Hepatic stellate cell (primary cell): ENCODE results near the gene CEP131.

ENCODE experiments used
- DNase-seq: peaks from one replicate; pipeline ENCODE4 v3.0.0; 2011; ENCODE audit warnings: low spot score

The CEP131 gene

DNA sequence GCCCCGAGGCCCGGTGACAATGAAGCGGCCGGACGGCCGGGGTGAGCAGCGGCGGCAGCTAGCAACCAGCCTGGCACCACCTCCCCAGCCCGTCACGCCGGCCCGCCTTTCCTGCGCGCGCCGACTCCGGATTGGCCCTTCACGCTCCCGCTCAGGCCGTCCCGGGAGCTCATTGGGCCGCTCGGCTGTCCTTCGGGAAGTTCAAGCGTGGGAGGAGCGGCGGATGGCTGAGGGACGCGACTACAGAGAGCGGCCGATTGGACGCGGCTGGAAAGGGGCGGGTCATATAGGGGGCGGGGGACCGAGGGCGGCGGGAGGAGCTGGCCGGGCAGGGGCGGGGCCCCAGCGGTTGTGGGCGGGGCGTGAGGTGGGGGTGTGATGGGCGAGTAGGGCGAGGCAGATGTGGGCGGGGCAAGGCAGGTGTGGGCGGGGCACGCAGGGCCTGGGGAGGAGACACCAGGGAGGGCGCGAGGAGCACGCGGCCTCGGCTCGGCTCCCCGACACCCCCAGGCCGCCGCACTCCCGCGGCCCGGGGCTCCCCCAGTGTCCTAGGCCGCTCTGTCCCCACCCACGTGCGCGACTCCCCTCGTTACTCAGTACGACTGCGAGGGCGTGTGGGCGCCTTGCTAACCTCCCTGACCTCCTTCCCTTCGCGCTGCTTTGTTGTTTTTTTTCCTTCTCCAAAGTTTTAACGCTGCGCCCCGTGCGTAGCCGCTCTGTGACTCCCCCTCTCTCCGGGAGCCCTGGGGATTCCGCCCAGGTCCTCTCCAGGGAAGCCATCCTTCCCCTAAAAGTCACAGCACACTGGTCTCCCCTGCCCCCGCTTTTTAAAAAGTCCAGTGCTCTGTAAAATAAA, at the start of gene CEP131:
Gene CEP131 (minus strand): TSS at position 60 of the 856 bp plus-strand sequence. CDS start 2,909 bp downstream, outside the sequence.
- DNase-seq, result peak; percentile 100

DNA sequence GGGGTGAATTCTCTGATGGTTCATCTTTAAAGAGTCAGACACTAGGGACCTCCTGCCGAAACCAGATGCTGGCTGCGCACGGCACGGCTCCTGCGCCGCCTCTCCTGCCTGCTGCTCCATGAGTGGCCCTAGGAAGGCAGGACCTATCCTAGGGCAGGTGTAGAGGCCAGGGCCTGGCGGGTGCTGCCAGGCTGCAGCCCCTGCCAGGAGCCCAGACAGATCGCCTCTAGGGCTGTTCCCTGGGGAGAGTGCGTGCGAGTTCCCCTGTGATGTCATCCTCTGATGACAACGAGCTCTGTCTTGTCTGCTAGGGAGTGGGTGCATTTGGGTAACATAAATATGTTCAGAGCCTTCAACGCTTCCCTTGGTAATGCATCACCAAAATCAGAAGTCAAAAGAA, 48.5 kb upstream of the CEP131 start:
- DNase-seq, result no peak

DNA sequence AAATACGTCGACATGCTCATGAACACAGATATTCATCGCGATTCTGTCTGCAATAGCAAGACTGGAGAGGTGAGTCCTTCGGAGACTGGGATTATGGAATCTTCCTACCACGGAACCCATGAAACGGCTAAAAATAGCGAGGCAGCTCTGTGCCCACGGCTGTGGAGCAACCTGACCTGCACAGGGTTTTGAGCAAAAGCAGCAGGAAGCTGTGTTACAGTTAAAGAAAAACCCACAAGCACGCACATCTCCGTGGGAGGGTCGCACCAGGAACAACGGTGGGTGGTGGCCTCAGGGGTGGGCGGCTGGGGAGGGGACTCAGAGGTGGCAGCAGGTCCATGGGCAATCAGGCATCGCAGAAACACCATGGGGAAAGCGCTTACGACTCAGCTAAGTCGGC, 47.5 kb upstream of the CEP131 start:
- DNase-seq, result no peak

DNA sequence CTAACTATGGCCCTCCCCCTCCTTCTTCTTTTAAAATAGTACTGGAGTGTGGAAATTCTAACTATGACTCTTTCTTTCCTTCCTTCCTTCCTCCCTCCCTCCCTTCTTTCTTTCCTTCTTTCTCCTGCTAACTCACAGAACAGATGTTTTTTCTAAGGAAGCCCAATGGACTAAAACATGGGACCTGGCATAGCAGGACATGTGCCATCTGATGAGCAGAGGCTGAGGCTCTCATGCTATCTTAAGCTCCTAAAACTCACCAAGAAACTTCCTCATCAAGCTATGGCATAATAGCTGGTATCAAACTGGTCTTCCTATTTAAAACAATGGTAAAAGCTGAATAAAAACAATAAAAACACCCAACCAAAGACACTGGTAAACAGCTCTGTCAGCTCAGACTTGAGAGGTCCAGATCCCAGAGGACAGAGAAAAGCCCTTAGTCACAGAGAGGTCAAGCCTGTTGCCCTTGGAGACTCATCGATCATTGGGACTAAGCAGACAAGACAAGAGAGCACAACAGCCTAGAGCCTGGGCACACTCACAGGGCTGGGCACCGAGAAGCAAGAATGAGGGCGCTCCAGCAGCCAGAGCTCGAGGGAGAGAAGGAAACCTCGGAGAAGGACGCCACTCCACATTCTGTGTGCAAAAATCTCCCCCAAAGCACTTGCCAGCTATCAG, 44.8 kb upstream of the CEP131 start:
- no peak for DNase-seq

DNA sequence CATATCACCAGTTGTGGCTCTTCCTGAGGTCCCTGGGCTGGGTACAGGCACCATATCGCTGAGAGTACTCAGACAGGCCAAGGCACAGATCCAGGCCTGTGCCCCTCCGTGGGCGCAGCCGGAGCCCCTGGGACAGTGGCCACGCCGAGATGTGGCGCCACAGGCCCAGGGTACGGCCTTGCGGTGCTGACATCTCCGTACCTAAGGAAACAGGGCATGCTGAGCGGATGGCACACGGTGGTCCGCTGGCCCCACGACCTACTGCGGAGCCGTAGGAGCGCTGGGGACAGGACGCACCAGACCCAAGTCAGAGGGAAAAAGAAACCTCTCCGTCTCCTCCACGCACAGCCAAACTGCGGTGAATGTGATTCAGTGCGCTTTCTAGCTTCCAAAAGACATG, 42.8 kb upstream of the CEP131 start:
- no peak for DNase-seq

DNA sequence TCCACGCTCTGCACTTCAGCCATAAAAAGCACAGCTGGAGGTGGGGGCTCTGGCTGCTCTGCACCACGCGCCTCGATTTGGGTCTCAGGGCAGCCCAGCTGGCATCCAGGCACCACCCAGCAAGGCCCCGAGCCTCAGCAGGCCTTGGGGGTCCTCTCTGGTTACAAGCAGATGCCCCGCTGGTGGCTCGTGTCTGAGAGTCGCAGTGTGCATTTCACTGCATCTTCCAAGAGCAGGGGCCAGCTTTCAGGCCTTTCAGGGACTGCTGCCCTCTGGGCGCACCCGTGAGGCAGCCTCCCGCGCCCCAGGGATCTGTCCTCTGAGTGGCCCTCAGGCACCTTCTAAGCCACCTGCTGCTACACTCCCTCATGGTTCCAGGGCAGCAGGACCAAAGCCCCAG, 41.9 kb upstream of the CEP131 start:
- DNase-seq, result no peak

DNA sequence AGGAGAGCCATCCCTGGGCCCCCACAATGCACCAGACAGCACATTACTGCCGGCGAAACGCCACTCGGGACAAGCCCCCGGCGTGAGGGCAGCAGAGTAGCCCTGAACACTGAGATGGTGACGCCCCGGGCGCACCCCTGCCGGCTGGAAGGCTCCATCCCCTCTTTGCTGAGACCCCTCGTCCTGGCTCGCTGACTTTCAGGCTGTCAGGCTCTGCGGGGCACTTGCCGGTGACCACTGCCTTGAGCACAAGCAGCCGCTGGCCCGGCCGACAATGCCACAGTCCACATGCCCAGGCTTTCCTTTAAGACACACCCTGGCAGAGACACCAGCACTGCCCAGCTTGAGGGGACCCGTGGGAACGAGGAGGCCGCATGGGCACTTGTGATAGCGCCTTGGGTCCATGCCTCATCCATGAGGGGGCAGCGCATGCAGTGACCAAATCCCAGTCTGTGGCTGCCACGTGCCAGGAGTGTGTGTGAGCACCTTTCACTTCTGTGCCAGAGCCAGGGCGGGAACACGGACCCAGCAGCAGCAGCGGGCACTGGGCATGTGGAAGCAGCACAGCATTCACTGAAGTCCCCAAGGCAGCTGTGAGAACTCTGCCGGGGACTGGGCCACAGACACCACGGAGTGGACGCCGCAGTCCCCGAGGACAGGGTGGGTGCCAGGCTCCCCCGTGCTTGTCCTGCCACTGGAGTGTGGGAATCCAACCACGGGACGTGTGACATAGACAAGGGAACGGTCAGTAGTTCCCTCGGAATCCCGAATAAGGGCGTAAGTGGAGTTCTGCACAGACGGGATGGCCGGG, 40.8 kb upstream of the CEP131 start:
- no peak for DNase-seq

DNA sequence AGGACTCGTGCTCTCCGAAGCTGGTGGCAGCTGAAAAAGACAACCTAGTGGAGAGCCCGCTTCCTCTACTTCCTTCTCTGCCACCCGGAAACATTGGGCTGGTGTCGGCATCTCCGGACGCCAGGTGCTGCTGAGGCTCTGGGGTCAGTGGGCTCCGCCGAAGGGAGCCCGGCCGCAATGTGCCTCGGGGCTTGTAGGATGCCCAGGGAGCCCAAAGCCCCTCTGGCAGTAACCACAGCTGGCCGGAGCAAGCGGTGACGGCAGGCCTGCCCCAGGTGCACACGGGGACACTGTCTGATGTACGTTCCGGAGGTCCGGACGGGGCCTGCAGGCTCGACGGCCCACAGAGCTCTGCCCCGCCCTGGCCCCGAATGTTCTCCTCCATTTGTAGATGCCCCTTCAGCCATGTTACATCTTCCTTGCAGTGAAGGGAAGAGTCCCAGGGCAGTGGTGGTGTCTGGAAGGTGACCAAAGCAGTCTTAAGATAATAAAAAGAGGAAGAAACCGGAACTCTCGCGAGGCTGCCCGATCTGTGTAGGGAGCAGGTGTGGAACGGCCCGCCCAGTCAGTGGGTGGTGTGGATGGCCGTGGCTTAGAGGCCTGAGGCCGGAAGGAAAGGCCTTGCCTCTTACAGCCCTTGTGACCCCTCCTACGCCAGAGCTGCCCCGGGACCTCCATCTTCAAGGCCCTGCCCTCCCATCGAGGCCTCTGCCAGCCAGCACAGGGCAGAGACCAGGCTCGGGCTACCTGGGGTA, 39.0 kb upstream of the CEP131 start:
- DNase-seq, result no peak

DNA sequence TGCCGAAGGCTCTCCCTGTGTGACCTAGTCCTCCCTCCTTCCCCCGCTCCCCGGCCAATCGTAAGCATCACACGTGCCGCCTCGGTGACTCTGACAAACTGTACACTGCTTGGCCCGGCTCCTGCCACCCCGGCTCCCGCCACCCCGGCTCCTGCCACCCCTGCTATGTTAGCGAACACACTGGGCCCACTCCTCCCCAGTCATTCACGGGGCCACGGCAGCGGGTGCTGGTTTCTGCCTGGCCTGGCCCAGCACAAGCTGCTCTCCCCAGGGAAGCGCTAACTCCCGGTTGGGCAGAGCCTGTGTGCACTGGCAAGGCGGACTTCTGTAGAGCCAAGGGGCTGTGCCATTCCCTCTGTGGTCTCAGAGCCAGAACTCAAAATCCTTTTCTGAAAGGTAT, 38.3 kb upstream of the CEP131 start:
- no peak for DNase-seq

DNA sequence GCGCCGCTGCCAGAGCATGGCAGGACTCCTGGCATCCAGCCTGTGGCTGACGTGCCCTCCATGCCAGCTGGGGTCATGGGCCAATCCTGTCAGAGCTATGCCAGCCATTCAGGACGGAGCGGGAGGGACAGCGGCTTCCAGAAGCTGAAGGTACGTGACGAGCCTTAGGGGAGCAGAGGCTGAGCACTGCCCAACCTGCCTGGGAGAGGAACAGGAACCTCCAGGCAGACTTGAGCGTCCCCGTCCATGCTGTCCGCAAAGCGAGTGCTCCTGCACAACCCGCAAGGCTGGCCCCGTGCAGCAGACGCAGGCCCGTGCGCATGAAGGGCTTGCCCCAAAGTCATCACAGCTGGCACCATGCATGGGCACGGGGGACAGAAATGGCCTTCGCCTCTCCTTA, 37.9 kb upstream of the CEP131 start:
- DNase-seq, result no peak

DNA sequence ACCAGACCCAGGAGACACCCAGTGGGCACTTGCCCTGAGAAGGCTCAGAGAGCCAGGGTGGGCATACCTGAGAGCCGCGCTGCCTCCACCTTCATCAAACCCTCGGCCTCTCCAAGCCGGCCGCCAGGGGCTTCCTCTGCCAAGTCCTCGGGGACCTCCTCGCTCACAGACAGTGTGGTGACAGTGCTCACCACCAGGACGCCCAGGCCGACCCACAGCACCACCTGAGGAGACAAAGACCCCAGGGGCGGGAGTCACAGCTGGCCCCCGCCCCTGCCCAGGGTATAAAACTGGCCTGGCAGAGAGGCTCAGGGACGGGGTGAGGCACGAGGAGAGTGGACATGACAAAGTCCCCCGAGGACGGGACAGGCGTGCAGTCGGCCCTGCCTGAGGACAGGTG, 37.4 kb upstream of the CEP131 start:
- DNase-seq, result no peak

DNA sequence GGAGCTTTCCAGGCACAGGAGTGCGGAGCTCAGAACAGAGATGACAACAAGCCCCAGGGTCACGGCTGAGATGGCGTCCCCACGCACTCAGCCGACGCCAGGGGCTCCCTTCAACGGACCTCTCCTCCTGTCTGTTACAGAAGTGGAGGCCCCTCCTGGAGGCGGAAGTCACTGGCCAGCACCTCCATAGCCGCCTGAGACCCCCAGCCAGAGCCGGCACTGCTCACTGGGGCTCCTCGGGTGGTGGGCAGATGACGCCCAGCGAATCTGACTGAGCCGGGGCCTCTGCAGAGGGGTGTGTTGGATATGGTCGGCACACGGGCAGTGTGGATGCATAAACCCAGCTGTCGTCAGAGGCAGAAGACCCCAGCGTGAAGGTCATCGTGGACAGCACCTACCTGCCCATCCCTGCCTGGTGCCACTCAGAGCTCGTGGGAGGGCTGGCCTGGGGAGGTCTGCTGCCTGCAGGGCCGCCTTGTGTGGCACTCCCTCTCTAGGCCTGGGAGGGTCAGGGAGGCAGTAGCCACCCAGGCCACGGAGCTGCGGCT, 36.4 kb upstream of the CEP131 start:
- no peak for DNase-seq

DNA sequence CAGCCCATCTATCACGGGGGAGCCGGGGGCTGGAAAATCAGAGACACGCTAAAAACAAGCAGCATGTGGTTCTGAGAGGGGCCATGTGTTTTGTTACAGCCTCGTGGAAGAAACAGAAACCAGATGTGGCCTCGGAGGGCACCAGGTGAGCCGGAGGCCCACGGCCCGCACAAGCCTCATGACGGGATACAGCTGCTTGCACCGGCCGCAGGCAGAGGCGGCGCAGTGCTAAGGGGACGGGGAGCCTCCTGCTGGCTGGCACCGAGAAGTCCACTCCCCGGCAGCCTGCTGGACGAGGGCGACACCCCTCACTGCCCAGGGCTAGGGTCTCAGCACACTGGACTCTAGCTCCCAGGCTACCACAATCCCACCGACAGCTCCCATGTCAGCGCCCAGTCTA, 35.5 kb upstream of the CEP131 start:
- DNase-seq, result no peak

DNA sequence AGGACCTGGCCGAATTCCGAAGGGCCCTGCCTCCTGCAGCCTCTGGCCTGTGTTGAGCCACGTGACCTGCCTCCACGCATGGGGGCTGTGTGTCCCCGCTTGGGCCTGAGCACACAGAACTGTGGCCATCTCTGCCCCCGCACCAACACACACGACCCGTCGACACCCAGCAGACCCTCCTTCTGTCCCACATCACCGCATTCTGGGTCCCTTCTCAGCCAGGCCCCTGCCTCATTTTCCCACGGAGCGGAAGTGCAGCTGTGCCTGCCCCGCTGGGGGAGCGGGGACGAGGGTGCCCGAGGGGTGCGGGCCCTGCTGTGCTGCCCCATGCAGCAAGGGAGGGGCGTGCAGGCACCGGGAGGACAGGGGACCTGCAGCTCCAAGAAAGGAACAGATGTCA, 34.8 kb upstream of the CEP131 start:
- no peak for DNase-seq

DNA sequence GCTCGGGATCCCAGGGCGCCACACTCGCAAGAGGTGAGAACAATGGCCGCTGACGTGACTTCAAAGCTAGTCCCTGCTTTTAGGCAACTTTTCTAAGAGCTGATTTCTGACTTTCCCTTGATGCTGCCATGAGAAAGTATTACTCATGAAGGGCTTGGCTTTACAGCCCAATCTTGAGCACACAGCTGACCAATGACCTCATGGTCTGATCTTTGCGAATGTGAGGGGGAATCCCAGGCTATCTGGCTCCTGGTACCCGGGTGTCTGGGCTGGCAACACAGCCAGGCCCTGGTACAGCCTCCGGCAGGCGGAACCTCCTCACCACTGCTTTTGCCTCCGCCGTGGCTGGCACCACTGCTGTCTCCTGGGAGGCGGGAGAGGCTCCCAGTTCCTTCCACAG, 33.9 kb upstream of the CEP131 start:
- peak; percentile 30 for DNase-seq

DNA sequence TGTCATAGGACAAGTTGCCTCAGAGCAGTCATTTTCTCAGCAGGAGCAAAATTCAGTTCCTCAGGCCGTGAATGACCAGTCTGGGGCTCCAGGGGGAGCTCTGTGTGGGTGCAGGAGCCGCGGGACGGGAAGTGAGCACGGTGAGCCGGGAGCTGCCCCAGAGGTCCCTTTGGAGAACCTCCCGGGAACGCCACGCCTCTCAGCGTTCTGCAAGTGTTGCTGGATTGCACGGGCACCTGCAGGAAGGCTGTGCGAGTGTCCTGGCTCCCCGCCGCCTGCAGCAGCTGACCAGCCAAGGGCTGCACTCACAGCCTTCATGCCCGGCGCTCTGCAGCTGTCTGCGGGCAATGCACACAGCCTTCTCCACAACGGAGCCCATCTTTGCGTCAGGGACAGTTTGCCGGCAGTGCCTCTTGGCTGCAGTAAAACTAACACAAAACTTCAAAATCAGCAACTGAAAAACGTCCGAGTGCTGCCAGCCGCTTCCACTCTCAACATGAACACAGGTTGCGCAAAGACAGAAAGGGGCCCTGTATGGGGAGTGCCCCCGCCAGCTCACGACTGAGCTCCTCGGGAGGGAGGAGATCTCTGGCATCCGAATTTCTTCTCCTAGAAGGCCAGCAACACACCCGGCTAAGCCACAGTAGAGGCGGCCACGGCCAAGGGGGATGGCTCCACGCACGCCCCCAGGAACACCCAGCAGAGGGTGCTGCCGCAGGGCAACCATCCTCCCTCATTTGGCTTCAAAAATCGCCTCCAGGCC, 32.4 kb upstream of the CEP131 start:
- peak; percentile 84 for DNase-seq

DNA sequence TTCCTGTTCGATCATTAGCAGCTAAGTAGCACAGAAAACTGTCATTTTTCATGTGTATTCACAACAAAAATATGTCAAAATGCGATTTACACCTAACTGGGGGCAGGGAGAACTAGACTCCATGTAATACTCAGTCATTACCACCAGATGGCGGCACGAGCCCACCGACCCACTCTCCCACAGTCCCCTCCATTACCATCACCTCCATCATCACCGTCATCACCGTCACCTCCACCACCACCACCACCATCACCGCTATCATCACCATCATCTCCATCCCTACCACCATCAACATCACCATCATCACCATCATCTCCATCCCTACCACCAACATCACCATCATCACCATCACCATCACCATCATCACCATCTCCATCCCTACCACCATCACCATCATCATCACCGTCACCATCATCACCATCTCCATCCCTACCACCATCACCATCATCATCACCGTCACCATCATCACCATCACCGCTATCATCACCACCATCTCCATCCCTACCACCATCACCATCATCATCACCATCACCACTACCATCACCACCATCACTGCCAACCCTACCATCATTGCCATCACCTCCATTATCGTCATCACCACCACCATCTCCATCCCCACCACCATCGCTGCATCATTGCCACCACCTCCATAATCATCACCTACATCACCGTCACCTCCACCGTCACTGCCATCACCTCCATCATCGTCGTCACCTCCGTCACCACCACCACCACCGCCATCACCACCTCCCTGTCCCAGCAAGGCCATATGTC, 30.8 kb upstream of the CEP131 start:
- peak; percentile 72 for DNase-seq

DNA sequence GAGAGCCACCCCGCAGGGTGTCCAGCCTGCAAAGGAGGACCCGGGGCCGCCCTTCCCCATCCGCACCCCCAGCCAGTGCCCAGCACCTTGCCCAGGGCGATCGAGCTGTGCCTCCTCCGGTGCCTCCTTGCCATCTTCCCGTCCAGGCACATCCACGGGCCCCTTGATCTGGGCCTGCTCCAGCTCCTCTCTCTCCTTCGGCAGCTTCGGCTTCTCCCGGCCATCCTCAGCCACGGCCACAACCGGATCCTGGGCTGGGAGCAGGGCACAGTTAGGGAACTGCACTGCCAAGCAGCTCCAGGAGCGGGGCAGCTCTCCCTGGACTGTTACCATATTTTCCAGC, 30.2 kb upstream of the CEP131 start:
- no peak for DNase-seq

DNA sequence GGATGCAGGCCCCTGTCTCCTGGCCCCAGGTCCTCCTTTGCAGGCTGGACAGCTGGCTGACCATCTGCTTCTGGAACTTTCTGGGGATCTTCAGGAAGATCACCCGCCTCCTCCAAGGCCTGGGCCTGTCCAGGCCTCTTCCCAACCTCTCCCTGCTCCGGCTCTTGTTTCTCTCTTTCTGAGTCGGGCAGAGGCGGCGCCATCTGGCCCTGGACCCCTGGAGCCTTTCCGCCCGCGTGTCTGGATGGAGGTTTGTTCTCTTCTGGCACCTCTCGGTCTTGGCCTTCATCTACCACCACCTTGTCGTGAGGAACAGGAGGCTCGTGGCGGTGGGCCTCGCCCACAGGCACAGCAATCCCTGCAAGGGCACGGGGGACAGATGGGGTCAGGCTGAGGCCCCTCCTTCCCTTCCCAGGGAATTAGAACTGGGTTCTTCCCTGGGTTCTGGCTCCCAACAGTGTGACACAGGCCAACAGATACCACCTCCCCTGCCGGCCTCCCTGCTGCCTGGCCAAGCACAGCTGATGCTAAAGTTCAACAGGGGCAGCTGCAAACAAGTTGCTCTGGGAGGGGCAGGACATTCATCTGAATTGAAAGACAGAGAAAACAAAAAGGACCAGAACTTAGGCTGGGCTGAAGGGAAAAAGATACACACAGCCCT, 29.7 kb upstream of the CEP131 start:
- no peak for DNase-seq
